ENCODE data around the gene KLRK1.
"Not testable (repeated sequence)": the region's sequence is repeated elsewhere in the genome, so short reads cannot be mapped to it uniquely, and the experiment has no call there.

Gene KLRK1

GRCh38 chr12:10389904-10390303 is at the start of gene KLRK1:
KLRK1 (minus strand) TSS chr12:10390041; CDS start chr12:10388810, 1,231 bp downstream.
- no peak for DNase-seq

GRCh38 chr12:10437601-10438000 is 47.8 kb upstream of the KLRK1 start:
- not testable (repeated sequence) for DNase-seq

- DNase-seq: not testable (repeated sequence)
Observed at GRCh38 chr12:10435816-10436215, 46.0 kb upstream of the KLRK1 start, which contains the start of gene KLRC2. KLRC2 (minus strand) TSS chr12:10436010; CDS start chr12:10435986, 24 bp downstream.

- DNase-seq: not testable (repeated sequence)
Observed at GRCh38 chr12:10430623-10431022, 40.8 kb upstream of the KLRK1 start.

- DNase-seq: not testable (repeated sequence)
Observed at GRCh38 chr12:10425938-10426337, 36.1 kb upstream of the KLRK1 start.

- DNase-seq: not testable (repeated sequence)
Observed at GRCh38 chr12:10424260-10424899, 34.5 kb upstream of the KLRK1 start.

- DNase-seq: not testable (repeated sequence)
Observed at GRCh38 chr12:10422159-10422558, 32.3 kb upstream of the KLRK1 start.

GRCh38 chr12:10420334-10420733 is 30.5 kb upstream of the KLRK1 start, which contains the start of gene KLRC3:
KLRC3 (minus strand) TSS chr12:10420595; CDS start chr12:10420550, 45 bp downstream.
- DNase-seq: not testable (repeated sequence)

- DNase-seq: no peak
Observed at GRCh38 chr12:10409392-10409791, 19.6 kb upstream of the KLRK1 start, which contains the start of gene KLRC4. KLRC4 (minus strand) TSS chr12:10409757; CDS start chr12:10409575, 182 bp downstream.

- DNase-seq: no peak
Observed at GRCh38 chr12:10408842-10409241, 19.0 kb upstream of the KLRK1 start.

- no peak for DNase-seq
Observed at GRCh38 chr12:10406725-10407124, 16.9 kb upstream of the KLRK1 start.

- DNase-seq: no peak
Observed at GRCh38 chr12:10405294-10405693, 15.5 kb upstream of the KLRK1 start.

GRCh38 chr12:10404798-10405197 is 15.0 kb upstream of the KLRK1 start:
- no peak for DNase-seq

- no peak for DNase-seq
Observed at GRCh38 chr12:10400829-10401228, 11.0 kb upstream of the KLRK1 start.

- DNase-seq: no peak
Observed at GRCh38 chr12:10398168-10398567, 8.3 kb upstream of the KLRK1 start.

GRCh38 chr12:10397296-10397695 is 7.5 kb upstream of the KLRK1 start:
- no peak for DNase-seq

GRCh38 chr12:10396176-10396575 is 6.3 kb upstream of the KLRK1 start:
- not testable (repeated sequence) for DNase-seq

GRCh38 chr12:10395390-10395998 is 5.7 kb upstream of the KLRK1 start:
- DNase-seq: no peak

- DNase-seq: not testable (repeated sequence)
Observed at GRCh38 chr12:10394531-10395152, 4.8 kb upstream of the KLRK1 start.

- no peak for DNase-seq
Observed at GRCh38 chr12:10393291-10393690, 3.5 kb upstream of the KLRK1 start.

GRCh38 chr12:10392394-10392930 is 2.6 kb upstream of the KLRK1 start:
- no peak for DNase-seq

GRCh38 chr12:10390991-10391390 is 1.1 kb upstream of the KLRK1 start:
- DNase-seq: not testable (repeated sequence)

- DNase-seq: no peak
Observed at GRCh38 chr12:10388624-10389413, 1.0 kb downstream of the KLRK1 start.
